GM12878 (cell line): Measurements from ENCODE around the gene SLC6A3. TPM values are rescaled to one million over a fixed set of nuclear protein-coding genes. Genes with fewer than 3 reads are reported as not detected.

ENCODE experiments used
- ATAC-seq: fragments of 200-7000 bp; cut with Tn5 transposase; 3 replicates; pipeline ENCODE4 v1.9.1; 2020; ENCODE audit warnings: mild to moderate bottlenecking, moderate library complexity
- BruUV-seq: library from RNA; stranded (reverse); fragments of 400-500 nt; replicated peaks from 2 replicates; lab custom pipeline; 2021; lab: Mats Ljungman, UMichigan
- CTCF ChIA-PET: fragments of 300-600 bp; sonication (Branson Sonifier 250); formaldehyde crosslinking; extraction: SDS; loops from one replicate; lab custom pipeline; 2021; ENCODE audit warnings: inconsistent platforms; lab: Yijun Ruan, JAX
- POLR2A ChIA-PET: fragments of 350-600 bp; formaldehyde crosslinking; extraction: SDS; loops from one replicate; lab custom pipeline; 2021; ENCODE audit warnings: inconsistent platforms; lab: Charles Lee
- RAD21 ChIA-PET: fragments of 300-600 bp; sonication (Branson Sonifier 250); formaldehyde crosslinking; loops from one replicate; lab custom pipeline; 2023; ENCODE audit warnings: antibody characterized with exemption; ENCODE audit not compliant: unreplicated experiment; lab: Charles Lee
- SMC1A ChIA-PET: fragments of 300-600 bp; sonication (Branson Sonifier 250); formaldehyde crosslinking; loops from one replicate; lab custom pipeline; 2023; ENCODE audit not compliant: unreplicated experiment, uncharacterized antibody; lab: Charles Lee
- DNase-seq: peaks from one replicate; pipeline ENCODE4 v3.0.0-alpha.2; 2011; ENCODE audit warnings: low read depth, low spot score
- FAIRE-seq: peaks from 3 replicates; lab custom pipeline; 2011; peaks lifted over from hg19 to GRCh38; lab: Jason Lieb, UNC
- H2AFZ ChIP-seq: 2 replicates; pipeline ENCODE4 v1.6.0; 2011; ENCODE audit warnings: low read depth, low read length, control low read depth; ENCODE audit not compliant: control insufficient read depth
- H3K27ac ChIP-seq: 2 replicates; pipeline ENCODE4 v1.5.1; 2011; ENCODE audit warnings: control low read depth; ENCODE audit not compliant: control insufficient read depth, insufficient read depth
- H3K27me3 ChIP-seq, 2 experiments: replicated peaks in 1 of 2; 2 replicates each; pipeline versions ENCODE4 v1.6.0 to v1.6.1; 2011; ENCODE audit warnings: low read length in 1 of 2; ENCODE audit not compliant: control insufficient read depth in 2 of 2, insufficient read depth in 2 of 2
- H3K36me3 ChIP-seq, 2 experiments: 2 replicates each; pipeline ENCODE4 v1.5.1; 2011; ENCODE audit warnings: low read length in 1 of 2; ENCODE audit not compliant: control insufficient read depth in 2 of 2, insufficient read depth in 2 of 2
- H3K4me1 ChIP-seq: 2 replicates; pipeline ENCODE4 v1.6.1; 2011; ENCODE audit warnings: mild to moderate bottlenecking, low read length, moderate library complexity, mixed read lengths; ENCODE audit not compliant: control insufficient read depth, insufficient read depth
- H3K4me2 ChIP-seq: 2 replicates; pipeline ENCODE4 v1.6.0; 2011; ENCODE audit warnings: control low read depth; ENCODE audit not compliant: control insufficient read depth, insufficient read depth
- H3K4me3 ChIP-seq: fragments of 200-600 bp; sonication (generic); 2 replicates; pipeline ENCODE4 v1.5.1; 2016
- H3K79me2 ChIP-seq: 2 replicates; pipeline ENCODE4 v1.6.0; 2011; ENCODE audit warnings: low read length; ENCODE audit not compliant: control insufficient read depth, insufficient read depth
- H3K9ac ChIP-seq: 2 replicates; pipeline ENCODE4 v1.8.0; 2011; ENCODE audit warnings: low read length, control low read depth, mixed read lengths; ENCODE audit not compliant: control insufficient read depth, insufficient read depth
- H3K9me3 ChIP-seq: replicated peaks from 3 replicates; pipeline ENCODE4 v1.5.1; 2011; ENCODE audit warnings: mild to moderate bottlenecking, low read length; ENCODE audit not compliant: control insufficient read depth, insufficient read depth
- H4K20me1 ChIP-seq: 2 replicates; pipeline ENCODE4 v1.6.0; 2011; ENCODE audit not compliant: control insufficient read depth, insufficient read depth
- CEBPZ ChIP-seq: fragments of 150-350 bp; IDR thresholded peaks from 2 replicates; pipeline ENCODE4 v1.6.1; 2016; ENCODE audit warnings: low read depth, low read length
- MEF2B ChIP-seq: fragments of 450-650 bp; IDR thresholded peaks from 2 replicates; pipeline ENCODE4 v1.6.1; 2018; ENCODE audit warnings: mild to moderate bottlenecking, moderate library complexity; ENCODE audit not compliant: partially characterized antibody, poor library complexity, severe bottlenecking
- NFXL1 ChIP-seq: fragments of 450-650 bp; IDR thresholded peaks from 2 replicates; pipeline ENCODE4 v1.6.1; 2017; ENCODE audit warnings: antibody characterized with exemption, mild to moderate bottlenecking, borderline replicate concordance
- NFYB ChIP-seq: IDR thresholded peaks from 2 replicates; pipeline ENCODE4 v1.6.1; 2011; ENCODE audit warnings: low read depth, mild to moderate bottlenecking, low read length, improper control_type of control experiment, moderate library complexity; ENCODE audit not compliant: insufficient read depth
- PBX3 ChIP-seq: IDR thresholded peaks from 2 replicates; pipeline ENCODE4 v1.6.1; 2011; ENCODE audit warnings: mild to moderate bottlenecking, low read depth, low read length, moderate library complexity; ENCODE audit not compliant: insufficient replicate concordance
- REST ChIP-seq: IDR thresholded peaks from 2 replicates; pipeline ENCODE4 v1.6.1; 2012; ENCODE audit warnings: mild to moderate bottlenecking, low read depth, low read length
- WGBS: methylation state at CpG from one replicate; pipeline ENCODE4 v1.1.6; 2016; ENCODE audit warnings: low lambda C conversion rate; ENCODE audit not compliant: insufficient replicate concordance, insufficient coverage; ENCODE audit errors: missing lambda C conversion rate; 5-methylcytosine and 5-hydroxymethylcytosine counted together
- in situ Hi-C: fragments of 300-500 bp; cut with MboI; formaldehyde crosslinking; loops from 9 replicates; pipeline ENCODE4 v1.14.3; 2018; ENCODE audit warnings: mixed read lengths
- intact Hi-C: fragments of 100-400 bp; cut with micrococcal nuclease; formaldehyde crosslinking; loops from one replicate; pipeline ENCODE4 v1.14.2; 2022; ENCODE audit not compliant: unreplicated experiment
- polyA plus RNA-seq, 11 experiments: library from polyadenylated mRNA; depleted of rRNA in 4 of 11; unstranded in 6 of 11; stranded (reverse) in 5 of 11; fragments of >200 nt; fragmentation: Nextera tagmentation in 4 of 11; fragmentation: Illumina TruSeq in 1 of 11; extraction: Ambion mirVana in 4 of 11; extraction: Trizol in 1 of 11; gene quantifications; 1 replicate in 1 of 11; 2 replicates in 10 of 11; pipeline versions ENCODE4 v1.2.1 to v1.2.3, GENCODE V29; 2011 to 2016; ENCODE audit warnings: inconsistent platforms in 2 of 11, missing spikeins in 2 of 11, low read depth in 1 of 11
- total RNA-seq, 4 experiments: library from RNA; depleted of rRNA in 3 of 4; stranded (reverse); fragments of >200 nt in 3 of 4; fragmentation: Illumina TruSeq in 1 of 4; extraction: Trizol in 1 of 4; gene quantifications; 2 replicates each; pipeline versions ENCODE4 v1.2.1 to v1.2.3, GENCODE V29; 2013 to 2021

Gene SLC6A3
- total and polyA plus RNA-seq, 10 of the 15 experiments (the other 5 are each of a cell fraction or from before 2014, with no cell fraction given): 0.01 TPM; not detected in 9

GRCh38 chr5:1435369-1435768 is 9.9 kb downstream of the SLC6A3 start:
- no peaks in the 10 kb centered on the region; the same call in 1 of the 3 replicates for H3K9me3 ChIP-seq
- no peaks in the 10 kb centered on the region for H4K20me1 ChIP-seq
- TF ChIP-seq PBX3 (no peak), REST (no peak), NFXL1 (no peak), NFYB (no peak), CEBPZ (no peak), MEF2B (no peak)
- TF ChIP-seq, all 136 proteins: peak for 0
- intact Hi-C loops (no loop called here), in situ Hi-C loops (no loop called here)
- ChIA-PET POLR2A (no interaction called here), CTCF (no interaction called here), SMC1A (no interaction called here), RAD21 (interaction anchor here (0.6 kb wide), 1 partner anchor 310 kb away, joined by 3 read pairs; no protein-coding TSS in a partner anchor)
- Histone ChIP-seq H3K27ac (no peak overlapping the region), H3K9ac (no peak overlapping the region), H3K79me2 (no peaks in the 10 kb centered on the region), H3K36me3 (no peaks in the 10 kb centered on the region), H2AFZ (no peak overlapping the region), H3K4me1 (no peaks in the 10 kb centered on the region), H3K4me2 (no peak overlapping the region), H3K4me3 (no peak overlapping the region), H3K27me3 (no peaks in the 10 kb centered on the region; a peak in 1 of 4 replicates)
- FAIRE-seq (no peak), ATAC-seq (no peak), DNase-seq (no peak)
- WGBS: 31% methylated on average over 2 of the region's 2 CpGs
- BruUV-seq: no TSS peak
